A549 (cell line): ENCODE measurements around the gene SOCS7.

Experiments
- HOXA7 ChIP-seq: fragments of 250-450 bp; sonication (Bioruptor Pico); IDR thresholded peaks from 2 replicates; pipeline ENCODE4 v1.5.0; 2020; ENCODE audit warnings: mild to moderate bottlenecking, moderate library complexity
- NFE2L2 ChIP-seq: fragments of 150-350 bp; conservative IDR thresholded peaks from 2 replicates; pipeline ENCODE4 v1.6.1; 2014; ENCODE audit warnings: low read length

DNA sequence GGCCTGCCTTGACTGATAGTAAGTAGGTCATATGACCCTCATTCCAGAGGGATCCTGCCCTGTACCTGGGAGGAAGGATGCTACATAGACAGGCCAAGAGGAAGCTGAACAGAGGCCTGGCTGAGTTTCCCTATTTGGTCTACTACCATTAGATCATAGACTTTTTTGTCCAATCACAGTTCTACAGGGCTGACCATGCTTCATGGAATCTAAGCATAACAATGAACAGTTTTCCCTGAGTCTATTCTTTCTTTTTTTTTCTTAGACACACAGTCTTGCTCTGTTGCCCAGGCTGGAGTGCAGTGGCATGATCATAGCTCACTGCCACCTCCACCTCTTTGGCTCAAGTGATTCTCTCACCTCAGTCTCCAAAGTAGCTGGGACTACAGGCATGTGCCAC is 11.8 kb upstream of the SOCS7 start:
- no peak for TF ChIP-seq NFE2L2
- TF ChIP-seq HOXA7, result no peak
